Osteoblast (primary cell): Measurements from ENCODE around the gene COTL1. TPM values are rescaled to one million over a fixed set of nuclear protein-coding genes. Genes with fewer than 3 reads are reported as not detected.

ENCODE experiments used
- DNase-seq: peaks from one replicate; pipeline ENCODE4 v3.0.0; 2011; ENCODE audit warnings: low spot score, mixed read lengths; ENCODE audit not compliant: insufficient read length; ENCODE audit errors: missing footprints
- H2AFZ ChIP-seq: 2 replicates; pipeline ENCODE4 v1.6.0; 2011; ENCODE audit warnings: mild to moderate bottlenecking, low read length
- H3K27ac ChIP-seq: 2 replicates; pipeline ENCODE4 v1.5.1; 2011; ENCODE audit warnings: mild to moderate bottlenecking, low read depth, low read length, moderate library complexity
- H3K27me3 ChIP-seq: 2 replicates; pipeline ENCODE4 v1.6.0; 2012; ENCODE audit warnings: mild to moderate bottlenecking, control low read depth, inconsistent platforms, low read length, moderate library complexity; ENCODE audit not compliant: insufficient read depth
- H3K36me3 ChIP-seq: 2 replicates; pipeline ENCODE4 v1.5.1; 2011; ENCODE audit warnings: mild to moderate bottlenecking, low read length, control low read depth, moderate library complexity; ENCODE audit not compliant: insufficient read depth
- H3K4me1 ChIP-seq: 2 replicates; pipeline ENCODE4 v1.5.1; 2011; ENCODE audit warnings: mild to moderate bottlenecking, low read length, control low read depth, moderate library complexity; ENCODE audit not compliant: insufficient read depth
- H3K4me2 ChIP-seq: 2 replicates; pipeline ENCODE4 v1.6.0; 2011; ENCODE audit warnings: mild to moderate bottlenecking, low read length; ENCODE audit not compliant: insufficient read depth
- H3K4me3 ChIP-seq: fragments of 200-600 bp; sonication (generic); 3 replicates; pipeline ENCODE4 v1.5.1; 2012; ENCODE audit warnings: mild to moderate bottlenecking, low read length, inconsistent platforms; ENCODE audit not compliant: insufficient read depth
- H3K79me2 ChIP-seq: 2 replicates; pipeline ENCODE4 v1.6.0; 2012; ENCODE audit warnings: mild to moderate bottlenecking, low read length, control low read depth, inconsistent platforms; ENCODE audit not compliant: insufficient read depth
- H3K9me3 ChIP-seq: 2 replicates; pipeline ENCODE4 v1.5.1; 2011; ENCODE audit warnings: low read depth, low read length, control low read depth
- H4K20me1 ChIP-seq: 2 replicates; pipeline ENCODE4 v1.6.0; 2012; ENCODE audit warnings: mild to moderate bottlenecking, low read length, control low read depth; ENCODE audit not compliant: insufficient read depth
- CTCF ChIP-seq: IDR thresholded peaks from 2 replicates; pipeline ENCODE4 v1.5.1; 2011; ENCODE audit warnings: mild to moderate bottlenecking, low read depth, low read length, moderate library complexity; ENCODE audit errors: extremely low read depth
- total RNA-seq: library from RNA; depleted of rRNA; stranded (reverse); fragments of >200 nt; gene quantifications from 2 replicates; pipeline ENCODE4 v1.2.3, GENCODE V29; 2012

COTL1 gene
- total RNA-seq, 1 donor, result 145 TPM

- Histone ChIP-seq H3K4me1 (no peaks in the 10 kb centered on the region), H3K79me2 (peaks cover 82% of the 10 kb centered on the region), H3K36me3 (peaks cover 22% of the 10 kb centered on the region)
These were observed 45.8 kb downstream of the COTL1 start for GRCh38 chr16:84572096-84572495.

GRCh38 chr16:84571506-84571905 is 46.4 kb downstream of the COTL1 start:
- no peak for TF ChIP-seq CTCF
- Histone ChIP-seq H3K4me3 (no peak overlapping the region), H3K27me3 (no peaks in the 10 kb centered on the region), H4K20me1 (peaks cover 47% of the 10 kb centered on the region), H2AFZ (no peak overlapping the region), H3K4me2 (no peak overlapping the region), H3K79me2 (peaks cover 78% of the 10 kb centered on the region), H3K27ac (no peak overlapping the region), H3K36me3 (peaks cover 26% of the 10 kb centered on the region), H3K9me3 (no peaks in the 10 kb centered on the region), H3K4me1 (no peaks in the 10 kb centered on the region)
- DNase-seq, result peak; percentile 64

More at GRCh38 chr16:84572096-84572495, 45.8 kb downstream of the COTL1 start:
- Histone ChIP-seq H2AFZ (no peak overlapping the region), H3K4me2 (no peak overlapping the region), H3K27ac (no peak overlapping the region), H3K4me3 (no peak overlapping the region), H3K27me3 (no peaks in the 10 kb centered on the region), H3K9me3 (no peaks in the 10 kb centered on the region), H4K20me1 (peaks cover 50% of the 10 kb centered on the region)
- TF ChIP-seq CTCF, result no peak
- DNase-seq, result no peak

DNA sequence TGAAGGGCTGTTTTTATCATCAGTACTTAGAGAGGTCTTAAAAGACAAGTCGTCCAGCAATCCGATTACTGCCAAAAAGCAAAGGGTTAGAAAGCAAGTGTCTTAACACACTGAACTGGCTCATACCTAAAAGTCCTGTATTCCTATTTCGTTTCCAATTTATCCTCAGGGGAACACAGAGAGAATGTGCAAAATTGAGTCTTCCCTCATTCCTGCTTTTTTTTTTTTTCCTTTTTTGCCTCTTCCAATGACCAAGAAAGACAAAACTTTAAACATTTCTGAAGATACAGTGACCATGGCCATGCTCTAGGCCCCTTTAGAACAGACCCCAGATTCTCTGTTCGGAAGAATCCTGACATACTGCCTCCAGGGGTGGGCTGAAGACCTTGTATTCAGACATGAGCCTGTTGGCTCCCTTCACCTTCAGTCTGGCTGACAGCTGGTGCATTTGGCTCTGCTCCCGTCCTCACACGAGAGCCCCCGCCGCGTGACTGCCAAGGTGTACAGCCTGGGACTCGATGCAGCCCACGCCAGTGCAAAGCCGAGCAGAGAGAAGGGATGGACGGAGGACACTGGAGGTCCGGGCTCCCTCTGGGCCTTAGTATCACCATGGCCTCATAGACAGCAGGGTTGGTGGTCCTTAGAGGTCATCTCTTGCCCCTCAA is 47.0 kb downstream of the COTL1 start:
- Histone ChIP-seq H3K79me2 (peaks cover 76% of the 10 kb centered on the region), H3K27ac (no peak overlapping the region), H3K9me3 (no peaks in the 10 kb centered on the region), H3K4me3 (no peak overlapping the region), H3K27me3 (no peaks in the 10 kb centered on the region), H3K4me2 (no peak overlapping the region), H3K36me3 (peaks cover 33% of the 10 kb centered on the region), H2AFZ (no peak overlapping the region), H4K20me1 (peaks cover 40% of the 10 kb centered on the region), H3K4me1 (no peaks in the 10 kb centered on the region)
- DNase-seq, result no peak
- TF ChIP-seq CTCF, result no peak

DNA sequence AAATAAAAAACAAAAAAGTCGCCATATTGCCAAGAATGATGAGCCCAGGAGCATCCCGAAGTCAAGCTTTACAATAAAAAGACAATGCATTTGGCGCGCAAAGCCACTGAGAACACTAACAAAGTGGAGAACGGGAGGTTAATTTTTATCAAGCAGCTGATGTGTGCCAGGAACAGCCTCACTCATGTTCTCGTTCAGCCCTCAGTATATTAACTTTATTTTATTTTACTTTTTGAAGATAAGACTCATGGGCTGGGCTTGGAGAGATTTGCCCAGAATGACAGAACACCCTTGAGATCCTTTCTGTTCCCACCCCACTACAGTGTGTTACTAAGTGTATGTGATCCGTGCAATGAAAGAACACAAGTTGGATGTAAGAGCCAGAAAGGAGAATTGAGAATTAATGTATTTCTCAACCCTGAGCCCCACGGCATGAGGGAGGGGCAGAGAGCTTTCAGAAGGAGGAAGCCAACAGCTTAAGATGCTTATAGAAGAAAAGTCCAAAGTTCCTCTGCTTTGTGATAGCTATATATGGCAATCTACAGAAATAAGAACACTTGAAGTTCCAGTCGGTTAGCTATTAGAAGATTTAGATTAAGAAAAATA is 48.4 kb downstream of the COTL1 start:
- no peaks in the 10 kb centered on the region for H3K9me3 ChIP-seq

More for the DNA sequence above, 48.4 kb downstream of the COTL1 start:
- Histone ChIP-seq H3K36me3 (peaks cover 46% of the 10 kb centered on the region), H2AFZ (no peak overlapping the region), H3K79me2 (peaks cover 68% of the 10 kb centered on the region), H3K4me1 (no peaks in the 10 kb centered on the region), H3K27ac (no peak overlapping the region), H3K4me3 (no peak overlapping the region), H3K27me3 (no peaks in the 10 kb centered on the region), H3K4me2 (no peak overlapping the region), H4K20me1 (peaks cover 39% of the 10 kb centered on the region)
- no peak for TF ChIP-seq CTCF
- DNase-seq, result no peak
